ENCODE measurements around the gene FOXL3.

GRCh38 chr7:332020-332517, 42.1 kb downstream of the FOXL3 start:
- no peak for TF ChIP-seq CTCF (IDR thresholded peaks at IDR 0.05)
- TF ChIP-seq EP300 (IDR thresholded peaks at IDR 0.05), result no peak
- no peak for TF ChIP-seq RNF2 (IDR thresholded peaks at IDR 0.05; ENCODE audit: borderline replicate concordance, low read depth)
- no peak for TF ChIP-seq BHLHE40 (IDR thresholded peaks at IDR 0.05; ENCODE audit: low read depth, low read length)
- TF ChIP-seq CEBPB (IDR thresholded peaks at IDR 0.05), result no peak

Measured in A549 (cell line).